SK-N-MC (cell line): ENCODE data around the gene FBXL17.

Experiments
- EZH2 ChIP-seq: fragments of 200-600 bp; sonication (generic); IDR thresholded peaks from one replicate; pipeline ENCODE4 v1.6.1; 2017; ENCODE audit warnings: antibody characterized with exemption
- FOXP2 ChIP-seq: optimal IDR thresholded peaks from 2 replicates; pipeline ENCODE3; 2011; ENCODE audit warnings: mild to moderate bottlenecking, moderate library complexity; ENCODE audit not compliant: insufficient read depth; ENCODE audit errors: extremely low read length, control extremely low read depth
- POLR2AphosphoS5 ChIP-seq: IDR thresholded peaks from 2 replicates; pipeline ENCODE4 v1.6.1; 2012; ENCODE audit warnings: mild to moderate bottlenecking, low read depth, low read length, borderline replicate concordance

GRCh38 chr5:107863125-107863524 is 518.8 kb downstream of the FBXL17 start:
- TF ChIP-seq EZH2, result no peak
- TF ChIP-seq POLR2AphosphoS5, result no peak
- no peak for TF ChIP-seq FOXP2
